Trophoblast cell (in vitro differentiated cells and primary cell): ENCODE results near the gene DLX1.
A peak's percentile ranks its signal among the peaks of the same experiment; 100 is the strongest.

ENCODE experiments used
- DNase-seq, 2 donors: peaks; one replicate each; pipeline ENCODE4 v3.0.0-alpha.2; 2016
- H2AFZ ChIP-seq: 2 replicates; pipeline ENCODE4 v1.6.1; 2013; ENCODE audit warnings: low read length, moderate library complexity, mild to moderate bottlenecking; ENCODE audit not compliant: insufficient read depth, poor library complexity
- H2AK5ac ChIP-seq: 2 replicates; pipeline ENCODE4 v1.6.1; 2013; ENCODE audit warnings: mild to moderate bottlenecking, low read length
- H2BK120ac ChIP-seq: 2 replicates; pipeline ENCODE4 v1.6.1; 2013; ENCODE audit warnings: low read length, mild to moderate bottlenecking, moderate library complexity; ENCODE audit not compliant: insufficient read depth, poor library complexity
- H2BK12ac ChIP-seq: 2 replicates; pipeline ENCODE4 v1.6.1; 2013; ENCODE audit warnings: mild to moderate bottlenecking, low read length, moderate library complexity
- H2BK5ac ChIP-seq: 2 replicates; pipeline ENCODE4 v1.6.1; 2013; ENCODE audit warnings: low read length, low read depth, moderate library complexity, mild to moderate bottlenecking; ENCODE audit not compliant: poor library complexity
- H3K14ac ChIP-seq: 2 replicates; pipeline ENCODE4 v1.6.1; 2013; ENCODE audit warnings: mild to moderate bottlenecking, low read length
- H3K18ac ChIP-seq: 2 replicates; pipeline ENCODE4 v1.6.1; 2013; ENCODE audit warnings: mild to moderate bottlenecking, low read length
- H3K23ac ChIP-seq: 2 replicates; pipeline ENCODE4 v1.6.1; 2013; ENCODE audit warnings: low read length
- H3K27ac ChIP-seq: 2 replicates; pipeline ENCODE4 v1.5.1; 2013; ENCODE audit warnings: low read depth, mild to moderate bottlenecking, inconsistent platforms, low read length, moderate library complexity
- H3K27me3 ChIP-seq: 2 replicates; pipeline ENCODE4 v1.6.1; 2013; ENCODE audit warnings: inconsistent platforms, mild to moderate bottlenecking, low read length, moderate library complexity; ENCODE audit not compliant: insufficient read depth
- H3K36me3 ChIP-seq, 2 experiments: 1 replicate in 1 of 2; 2 replicates in 1 of 2; pipeline ENCODE4 v1.6.1; 2013; ENCODE audit warnings: low read length in 2 of 2, mild to moderate bottlenecking in 2 of 2, moderate library complexity in 1 of 2; ENCODE audit not compliant: insufficient read depth in 2 of 2, control insufficient read depth in 1 of 2
- H3K4ac ChIP-seq: 2 replicates; pipeline ENCODE4 v1.6.1; 2013; ENCODE audit warnings: low read depth, mild to moderate bottlenecking, low read length, moderate library complexity
- H3K4me1 ChIP-seq, 2 experiments: 1 replicate in 1 of 2; 2 replicates in 1 of 2; pipeline ENCODE4 v1.6.1; 2013; ENCODE audit warnings: low read length in 2 of 2, mild to moderate bottlenecking in 2 of 2, moderate library complexity in 1 of 2; ENCODE audit not compliant: insufficient read depth in 2 of 2, control insufficient read depth in 1 of 2
- H3K4me2 ChIP-seq: 2 replicates; pipeline ENCODE4 v1.6.1; 2013; ENCODE audit warnings: inconsistent platforms, mild to moderate bottlenecking, low read length, moderate library complexity
- H3K4me3 ChIP-seq: 2 replicates; pipeline ENCODE4 v1.5.1; 2013; ENCODE audit warnings: mild to moderate bottlenecking, low read depth, low read length, inconsistent platforms
- H3K79me1 ChIP-seq: one replicate; pipeline ENCODE4 v1.6.1; 2013; ENCODE audit warnings: low read length
- H3K79me2 ChIP-seq: 2 replicates; pipeline ENCODE4 v1.6.1; 2013; ENCODE audit warnings: low read length, mild to moderate bottlenecking; ENCODE audit not compliant: control insufficient read depth, insufficient read depth, poor library complexity
- H3K9ac ChIP-seq: 2 replicates; pipeline ENCODE4 v1.6.1; 2013; ENCODE audit warnings: mild to moderate bottlenecking, low read length
- H3K9me3 ChIP-seq: 2 replicates; pipeline ENCODE4 v1.6.1; 2013; ENCODE audit warnings: low read depth, mild to moderate bottlenecking, control low read depth, inconsistent platforms, low read length; ENCODE audit not compliant: insufficient read depth
- H4K12ac ChIP-seq: 2 replicates; pipeline ENCODE4 v1.6.1; 2013; ENCODE audit warnings: low read depth, mild to moderate bottlenecking, low read length, moderate library complexity
- H4K8ac ChIP-seq: 2 replicates; pipeline ENCODE4 v1.6.1; 2013; ENCODE audit warnings: low read depth, mild to moderate bottlenecking, low read length, moderate library complexity
- H4K91ac ChIP-seq: one replicate; pipeline ENCODE4 v1.6.1; 2013; ENCODE audit warnings: low read depth, mild to moderate bottlenecking, low read length, moderate library complexity
- WGBS: extraction: QIAGEN DNeasy Blood & Tissue Kit; methylation state at CpG from one replicate; pipeline ENCODE4 v1.1.7; 2013; ENCODE audit warnings: missing lambda C conversion rate; ENCODE audit not compliant: insufficient read length, insufficient coverage; ENCODE audit errors: extremely low coverage; 5-methylcytosine and 5-hydroxymethylcytosine counted together

The DLX1 gene

DNA sequence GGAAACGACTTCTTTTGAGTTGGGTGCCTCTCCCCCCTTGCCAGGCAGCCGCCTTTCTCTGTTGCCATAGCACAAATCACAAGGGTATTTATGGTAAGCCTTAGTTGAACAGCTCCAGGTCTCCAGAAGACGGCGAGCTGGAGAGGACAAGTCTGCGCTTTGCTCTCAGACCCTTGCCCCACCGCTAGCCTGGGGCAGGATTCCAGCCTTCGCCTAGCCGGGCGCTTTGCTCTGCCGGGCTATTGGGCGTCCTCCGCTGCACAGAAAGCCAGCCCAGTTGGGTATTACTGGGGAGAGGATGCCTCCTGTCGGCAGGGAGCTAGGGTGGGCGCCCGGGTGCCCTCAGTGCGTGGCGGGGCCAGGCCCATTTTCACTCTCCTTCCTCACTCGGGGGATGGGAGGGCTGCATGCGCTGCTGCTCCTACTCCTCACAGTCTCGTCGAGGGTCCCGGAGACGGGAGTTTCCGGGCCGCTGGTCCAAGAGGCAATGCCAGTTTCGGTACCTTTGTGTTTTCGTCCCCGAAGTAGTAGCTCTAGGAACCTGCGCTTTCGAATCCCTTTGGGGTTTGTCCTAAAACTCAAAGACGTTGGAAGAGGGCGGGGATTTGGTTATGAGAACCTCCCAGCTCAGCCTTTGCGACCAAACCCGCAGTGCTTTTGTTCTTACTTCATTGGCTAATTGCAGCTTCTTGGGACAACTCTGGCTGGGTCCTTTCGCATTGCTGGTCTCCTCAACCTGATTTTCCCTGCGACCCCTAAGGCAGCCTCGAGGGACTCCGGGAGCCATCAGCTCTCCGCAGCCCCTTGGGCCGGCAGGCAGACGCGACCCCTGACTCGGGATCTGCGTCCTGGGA lies 21.0 kb downstream of the DLX1 start:
- Histone ChIP-seq H2BK5ac (no peak overlapping the region), H3K14ac (no peak overlapping the region), H3K79me1 (peaks cover 12% of the 10 kb centered on the region), H2BK12ac (no peak overlapping the region), H3K9me3 (no peaks in the 10 kb centered on the region), H3K27me3 (peaks cover 8% of the 10 kb centered on the region), H3K4me3 (peak overlapping the region; percentile 19), H3K4ac (no peak overlapping the region), H3K23ac (no peak overlapping the region), H2BK120ac (no peak overlapping the region), H3K79me2 (peaks cover 10% of the 10 kb centered on the region), H3K36me3 (no peaks in the 10 kb centered on the region), H4K91ac (no peak overlapping the region), H3K4me1 (peaks cover 9 to 26% of the 10 kb centered on the region in 2 experiments), H3K9ac (no peak overlapping the region), H4K12ac (no peak overlapping the region), H2AK5ac (no peak overlapping the region), H4K8ac (peak overlapping the region; percentile 1), H2AFZ (peak overlapping the region; percentile 24), H3K18ac (no peak overlapping the region), H3K27ac (no peak overlapping the region), H3K4me2 (peak overlapping the region; percentile 71)
- no CpG with 5 or more reads among the region's 44 CpGs for WGBS
- DNase-seq, result peak; percentile 50 to 70

GRCh38 chr2:172107690-172108586 lies 22.6 kb downstream of the DLX1 start:
- Histone ChIP-seq H2AK5ac (no peak overlapping the region), H3K4me1 (peaks cover 9 to 25% of the 10 kb centered on the region in 2 experiments), H2AFZ (no peak overlapping the region), H4K12ac (no peak overlapping the region), H2BK12ac (no peak overlapping the region), H3K9ac (no peak overlapping the region), H3K14ac (no peak overlapping the region), H2BK120ac (no peak overlapping the region), H2BK5ac (no peak overlapping the region), H3K23ac (no peak overlapping the region), H3K4me2 (no peak overlapping the region), H3K79me2 (no peaks in the 10 kb centered on the region), H3K4me3 (no peak overlapping the region), H3K36me3 (no peaks in the 10 kb centered on the region), H3K27ac (no peak overlapping the region), H4K8ac (no peak overlapping the region), H3K9me3 (no peaks in the 10 kb centered on the region), H3K4ac (no peak overlapping the region), H4K91ac (no peak overlapping the region), H3K79me1 (no peaks in the 10 kb centered on the region), H3K18ac (no peak overlapping the region), H3K27me3 (peaks cover 8% of the 10 kb centered on the region)
- WGBS, result no CpG with 5 or more reads among the region's 51 CpGs
- no peak for DNase-seq

GRCh38 chr2:172108587-172108930 lies 23.3 kb downstream of the DLX1 start:
- Histone ChIP-seq H3K4me3 (no peak overlapping the region), H2BK12ac (no peak overlapping the region), H4K91ac (no peak overlapping the region), H2AFZ (no peak overlapping the region), H4K8ac (no peak overlapping the region), H3K4me2 (no peak overlapping the region), H2AK5ac (no peak overlapping the region), H3K27me3 (peaks cover 8% of the 10 kb centered on the region), H3K36me3 (no peaks in the 10 kb centered on the region), H2BK120ac (no peak overlapping the region), H3K27ac (no peak overlapping the region), H3K4me1 (peaks cover 9 to 22% of the 10 kb centered on the region in 2 experiments), H3K79me2 (no peaks in the 10 kb centered on the region), H2BK5ac (no peak overlapping the region), H3K23ac (no peak overlapping the region), H4K12ac (no peak overlapping the region), H3K9ac (no peak overlapping the region), H3K18ac (no peak overlapping the region), H3K79me1 (no peaks in the 10 kb centered on the region), H3K4ac (no peak overlapping the region), H3K9me3 (no peaks in the 10 kb centered on the region), H3K14ac (no peak overlapping the region)
- WGBS, result no CpG with 5 or more reads among the region's 8 CpGs
- no peak for DNase-seq

DNA sequence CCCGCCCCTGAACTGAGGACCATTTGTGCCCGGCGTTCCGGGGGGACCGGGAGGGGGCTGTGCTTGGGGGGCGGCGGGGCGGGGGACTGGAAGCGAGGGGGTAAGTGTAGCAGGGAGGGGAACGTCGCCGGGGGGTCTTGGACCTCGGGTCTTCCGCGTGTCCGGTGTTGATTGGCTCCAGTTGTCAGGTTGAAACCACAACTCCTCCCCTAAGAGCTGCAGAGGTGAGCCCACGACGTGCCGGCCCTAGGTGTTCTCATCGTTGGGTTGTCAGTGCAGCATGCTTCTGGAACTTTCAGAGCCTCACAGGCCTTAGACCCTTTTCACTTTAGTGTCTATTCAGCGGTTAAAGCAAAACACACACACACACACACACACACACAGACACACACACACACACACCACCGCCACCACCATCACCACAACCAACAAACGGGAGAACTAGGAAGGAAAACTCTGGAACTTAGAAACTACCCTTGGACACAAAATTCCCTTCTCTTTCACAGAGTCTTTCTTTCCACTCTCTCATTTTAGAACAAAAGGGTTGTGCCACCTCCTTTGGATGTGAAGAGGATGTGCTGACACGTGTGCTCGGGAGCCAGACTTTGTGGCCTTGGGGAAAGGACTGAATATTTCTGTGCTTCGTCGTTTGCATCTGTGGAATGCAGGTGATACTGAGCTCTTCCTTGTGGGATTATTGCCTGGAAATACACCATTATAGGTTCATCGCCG lies 24.1 kb downstream of the DLX1 start:
- Histone ChIP-seq H3K27me3 (peaks cover 8% of the 10 kb centered on the region), H3K18ac (no peak overlapping the region), H2AK5ac (no peak overlapping the region), H2BK120ac (no peak overlapping the region), H3K36me3 (no peaks in the 10 kb centered on the region), H4K12ac (peak overlapping the region; percentile 37), H3K4me3 (no peak overlapping the region), H3K14ac (peak overlapping the region; percentile 13), H3K9me3 (no peaks in the 10 kb centered on the region), H4K8ac (peak overlapping the region; percentile 59), H3K23ac (no peak overlapping the region), H3K79me2 (no peaks in the 10 kb centered on the region), H3K4me2 (peak overlapping the region; percentile 7), H3K27ac (no peak overlapping the region), H3K4ac (no peak overlapping the region), H2AFZ (peak overlapping the region; percentile 42), H2BK5ac (no peak overlapping the region), H3K9ac (no peak overlapping the region), H4K91ac (no peak overlapping the region), H2BK12ac (no peak overlapping the region), H3K79me1 (no peaks in the 10 kb centered on the region), H3K4me1 (peaks cover 9 to 22% of the 10 kb centered on the region in 2 experiments)
- DNase-seq, result no peak
- WGBS, result no CpG with 5 or more reads among the region's 29 CpGs
